NCI-H2029 (cell line): ENCODE data around the gene OTOF.

Experiments used
- DNase-seq: peaks from one replicate; lab custom pipeline; 2025; lab: John Stamatoyannopoulos, UW

The OTOF gene

GRCh38 chr2:26477911-26478253, at the start of gene OTOF:
Gene OTOF (minus strand): TSS chr2:26478124.
- DNase-seq, result no peak

- DNase-seq, result no peak
Observed at GRCh38 chr2:26526589-26526988, 48.7 kb upstream of the OTOF start.

GRCh38 chr2:26526105-26526504, 48.2 kb upstream of the OTOF start:
- DNase-seq, result no peak

GRCh38 chr2:26523750-26524149, 45.8 kb upstream of the OTOF start:
- DNase-seq, result no peak

GRCh38 chr2:26522751-26523171, 44.8 kb upstream of the OTOF start:
- no peak for DNase-seq

- no peak for DNase-seq
Observed at GRCh38 chr2:26522325-26522724, 44.4 kb upstream of the OTOF start.

- no peak for DNase-seq
Observed at GRCh38 chr2:26521913-26522180, 43.9 kb upstream of the OTOF start.

GRCh38 chr2:26521054-26521912, 43.4 kb upstream of the OTOF start:
- DNase-seq, result no peak

GRCh38 chr2:26520148-26520449, 42.2 kb upstream of the OTOF start:
- no peak for DNase-seq

GRCh38 chr2:26519396-26520147, 41.6 kb upstream of the OTOF start:
- no peak for DNase-seq

GRCh38 chr2:26516781-26517180, 38.9 kb upstream of the OTOF start:
- no peak for DNase-seq

GRCh38 chr2:26516246-26516645, 38.3 kb upstream of the OTOF start:
- DNase-seq, result no peak

GRCh38 chr2:26515771-26516170, 37.8 kb upstream of the OTOF start:
- DNase-seq, result no peak

GRCh38 chr2:26514045-26514444, 36.1 kb upstream of the OTOF start:
- DNase-seq, result no peak

GRCh38 chr2:26513261-26513660, 35.3 kb upstream of the OTOF start:
- no peak for DNase-seq

- no peak for DNase-seq
Observed at GRCh38 chr2:26511466-26511865, 33.5 kb upstream of the OTOF start.

GRCh38 chr2:26510344-26510973, 32.5 kb upstream of the OTOF start:
- DNase-seq, result no peak

GRCh38 chr2:26509141-26509540, 31.2 kb upstream of the OTOF start:
- DNase-seq, result no peak

- DNase-seq, result no peak
Observed at GRCh38 chr2:26507932-26508331, 30.0 kb upstream of the OTOF start.

GRCh38 chr2:26507088-26507487, 29.2 kb upstream of the OTOF start:
- no peak for DNase-seq

GRCh38 chr2:26506279-26506678, 28.4 kb upstream of the OTOF start:
- DNase-seq, result no peak

GRCh38 chr2:26504002-26504401, 26.1 kb upstream of the OTOF start:
- no peak for DNase-seq

- peak; percentile 66 for DNase-seq
Observed at GRCh38 chr2:26503231-26503880, 25.4 kb upstream of the OTOF start.
